HG03575 (cell line): Measurements from ENCODE around the gene STK32B.
"Not testable (repeated sequence)": the region's sequence is repeated elsewhere in the genome, so short reads cannot be mapped to it uniquely, and the experiment has no call there.

Experiments used
- ATAC-seq: cut with Tn5 transposase; IDR thresholded peaks from one replicate; pipeline ENCODE4 v1.9.1; 2021; ENCODE audit not compliant: unreplicated experiment, insufficient number of reproducible peaks, low FRiP score; ENCODE audit errors: extremely low read depth

STK32B gene

GRCh38 chr4:5277079-5277478 lies 225.8 kb downstream of the STK32B start:
- no peak for ATAC-seq

- no peak for ATAC-seq
Observed at GRCh38 chr4:5278213-5278612, 226.9 kb downstream of the STK32B start.

DNA sequence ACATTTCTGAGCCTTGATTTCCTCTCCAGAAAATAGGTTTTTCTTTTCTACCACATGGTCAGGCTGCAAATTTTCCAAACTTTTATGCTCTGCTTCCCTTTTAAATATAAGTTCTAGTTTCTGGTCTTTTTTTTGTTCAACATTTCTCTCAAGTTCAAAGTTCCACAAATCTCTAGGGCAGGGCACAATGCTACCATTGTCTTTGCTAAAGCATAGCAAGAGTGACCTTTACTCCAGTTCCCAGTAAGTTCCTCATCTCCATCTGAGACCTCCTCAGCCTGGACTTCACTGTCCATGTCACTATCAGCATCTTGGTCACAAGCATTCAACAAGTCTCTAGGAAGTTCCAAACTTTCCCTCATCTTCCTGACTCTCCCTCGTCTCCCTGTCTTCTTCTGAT lies 228.8 kb downstream of the STK32B start:
- ATAC-seq, result not testable (repeated sequence)

GRCh38 chr4:5280828-5281227 lies 229.5 kb downstream of the STK32B start:
- ATAC-seq, result no peak

DNA sequence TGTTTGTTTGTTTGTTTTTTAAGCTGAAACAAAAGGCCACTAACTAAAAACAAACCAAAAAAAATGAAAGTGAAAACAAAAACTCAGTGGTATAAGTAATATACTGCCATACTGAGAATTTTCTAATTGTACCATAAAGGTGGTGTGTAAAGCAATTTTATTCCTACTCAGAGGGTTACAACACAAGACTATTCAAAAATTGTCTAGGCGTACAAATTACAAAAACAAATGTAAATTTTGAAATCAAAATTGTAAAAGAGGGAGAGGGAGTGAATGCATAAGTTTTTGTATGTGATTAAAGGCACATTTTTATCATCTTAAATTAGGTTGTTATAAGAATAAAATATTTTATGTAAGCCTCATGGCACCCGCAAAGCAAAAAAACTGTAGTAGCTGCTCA lies 232.6 kb downstream of the STK32B start:
- no peak for ATAC-seq

GRCh38 chr4:5284517-5284916 lies 233.2 kb downstream of the STK32B start:
- ATAC-seq, result no peak

DNA sequence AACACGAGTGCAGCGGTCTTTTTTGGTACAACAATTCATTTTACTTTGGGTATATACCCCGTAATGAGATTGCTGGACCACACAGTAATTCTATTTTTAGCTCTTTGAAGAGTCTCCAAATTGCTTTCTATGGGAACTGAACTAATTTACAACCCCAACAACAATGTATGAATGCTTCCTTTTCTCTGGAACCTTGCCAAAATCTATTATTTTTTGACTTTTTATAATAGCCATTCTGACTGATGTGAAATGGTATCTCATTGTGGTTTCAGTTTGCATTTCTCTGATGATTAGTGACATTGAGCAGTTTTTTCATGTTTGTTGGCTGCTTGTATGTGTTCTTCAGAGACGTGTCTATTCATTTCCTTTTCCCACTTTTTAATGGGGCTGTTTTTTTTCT lies 240.8 kb downstream of the STK32B start:
- ATAC-seq, result no peak

DNA sequence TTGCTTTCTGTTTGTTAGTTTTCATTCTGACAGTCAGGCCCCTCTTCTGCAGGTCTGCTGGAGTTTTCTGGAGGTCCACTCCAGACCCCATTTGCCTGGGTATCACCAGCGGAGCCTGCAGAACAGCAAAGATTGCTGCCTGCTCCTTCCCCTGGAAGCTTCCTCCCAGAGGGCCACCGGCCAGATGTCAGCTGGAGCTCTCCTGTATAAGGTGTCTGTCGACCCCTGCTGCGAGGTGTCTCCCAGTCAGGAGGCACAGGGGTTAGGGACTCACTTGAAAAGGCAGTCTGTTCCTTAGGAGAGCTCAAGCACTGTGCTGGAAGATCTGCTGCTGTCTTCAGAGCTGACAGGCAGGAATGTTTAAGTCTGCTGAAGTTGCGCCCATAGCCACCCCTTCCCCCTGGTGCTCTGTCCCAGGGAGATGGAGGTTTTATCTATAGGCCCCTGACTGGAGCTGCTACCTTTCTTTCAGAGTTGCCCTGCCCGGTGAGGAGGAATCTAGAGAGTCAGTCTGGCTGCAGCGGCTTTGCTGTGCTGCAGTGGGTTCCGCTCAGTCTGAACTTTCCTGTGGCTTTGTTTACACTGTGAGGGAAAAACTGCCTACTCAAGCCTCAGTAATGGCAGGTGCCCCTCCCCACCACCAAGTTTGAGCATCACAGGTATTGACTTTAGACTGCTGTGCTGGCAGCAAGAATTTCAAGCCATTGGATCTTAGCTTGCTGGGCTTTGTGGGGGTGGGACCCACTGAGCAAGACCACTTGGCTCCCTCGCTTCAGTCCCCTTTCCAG lies 246.9 kb downstream of the STK32B start:
- not testable (repeated sequence) for ATAC-seq

DNA sequence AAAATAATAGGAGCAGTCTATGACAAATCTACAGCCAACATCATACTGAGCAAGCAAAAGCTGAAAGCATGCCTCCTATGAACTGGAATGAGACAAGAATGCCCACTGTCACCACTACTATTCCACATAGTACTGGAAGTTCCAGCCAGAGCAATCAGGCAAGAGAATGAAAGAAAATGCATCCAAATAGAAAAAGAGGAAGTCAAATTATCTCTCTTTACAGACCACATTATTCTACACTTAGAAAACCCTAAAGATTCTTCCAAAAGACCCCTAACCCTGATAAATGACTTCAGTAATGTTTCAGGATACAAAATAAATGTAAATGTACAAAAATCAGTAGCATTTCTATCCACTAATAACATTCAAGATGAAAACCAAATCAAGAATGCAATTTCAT lies 249.0 kb downstream of the STK32B start:
- ATAC-seq, result no peak

DNA sequence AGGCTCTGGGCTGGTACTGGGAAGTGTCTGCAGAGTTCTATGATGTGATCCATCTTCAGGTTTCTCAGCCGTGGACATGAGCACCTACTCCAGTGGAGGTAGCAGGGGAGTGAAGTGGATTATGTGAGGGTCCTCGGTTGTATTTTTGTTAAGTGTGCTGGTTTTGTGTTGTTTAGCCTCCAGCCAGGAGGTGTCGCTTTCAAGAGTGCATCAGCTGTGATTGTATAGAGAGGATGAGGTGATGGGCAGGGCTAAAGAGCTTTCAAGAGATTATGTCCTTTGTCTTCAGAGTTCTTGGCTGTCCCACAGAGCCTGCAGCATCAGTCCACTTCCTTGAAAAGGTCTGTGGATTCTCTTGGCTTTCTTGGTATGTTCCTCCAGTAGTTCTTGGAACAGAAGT lies 256.6 kb downstream of the STK32B start:
- ATAC-seq, result no peak

DNA sequence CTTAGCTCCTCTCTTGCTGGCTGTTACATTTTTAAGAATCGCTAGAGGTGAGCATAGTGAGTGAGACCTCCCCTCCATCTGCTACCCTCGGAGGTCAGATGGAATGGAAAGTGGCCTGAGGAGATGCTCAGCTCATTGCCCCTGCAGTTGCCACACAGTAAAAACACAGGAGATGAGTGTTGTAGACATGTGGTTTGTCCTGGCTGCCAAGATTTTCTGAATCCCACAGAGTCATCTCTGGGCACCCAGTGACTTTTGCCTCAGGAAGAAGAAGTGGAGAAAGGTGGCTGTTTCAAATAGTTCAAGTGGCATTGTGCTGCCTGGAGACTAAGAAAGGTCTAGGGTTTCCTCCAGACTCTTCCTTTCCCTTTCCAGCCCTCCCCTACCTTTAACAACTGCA lies 271.0 kb downstream of the STK32B start:
- no peak for ATAC-seq

GRCh38 chr4:5330339-5330989 lies 279.2 kb downstream of the STK32B start:
- no peak for ATAC-seq

DNA sequence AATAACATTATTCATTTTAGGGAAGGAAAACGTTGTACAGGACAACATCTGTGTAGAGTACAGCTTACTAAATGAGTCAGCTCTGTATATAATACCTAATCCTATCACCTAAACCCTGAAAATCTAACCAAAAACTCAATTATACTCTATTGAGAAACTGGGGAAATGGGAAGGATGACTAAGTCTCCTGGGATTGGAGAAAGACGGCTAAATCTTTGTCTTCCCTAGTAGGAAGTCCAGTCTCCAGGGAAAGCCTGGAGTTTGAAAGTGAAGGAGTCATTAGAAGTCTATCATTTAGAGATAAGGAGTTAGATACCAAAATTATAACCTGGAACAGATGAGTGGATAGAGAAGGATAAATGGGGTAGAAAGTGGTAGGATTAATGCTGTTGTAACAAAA lies 286.5 kb downstream of the STK32B start:
- no peak for ATAC-seq

DNA sequence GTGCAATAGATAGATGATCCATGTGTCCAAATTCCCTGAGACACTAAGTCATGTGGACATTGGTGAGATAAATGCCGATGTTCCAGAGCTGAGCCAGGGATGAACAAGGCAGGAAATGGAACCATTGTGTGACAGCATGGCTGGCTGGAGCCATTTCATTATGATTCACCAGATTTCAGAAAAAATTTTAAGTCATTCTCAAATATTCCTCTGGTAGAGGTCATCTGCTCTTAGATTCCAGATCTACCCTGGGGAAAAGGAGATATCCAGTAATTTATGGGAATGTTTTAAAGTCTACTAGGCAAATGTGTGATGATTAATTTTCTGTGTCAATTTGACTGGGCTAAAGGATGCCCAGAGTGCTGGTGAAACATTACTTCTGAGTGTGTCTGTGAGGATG lies 287.3 kb downstream of the STK32B start:
- ATAC-seq, result no peak

DNA sequence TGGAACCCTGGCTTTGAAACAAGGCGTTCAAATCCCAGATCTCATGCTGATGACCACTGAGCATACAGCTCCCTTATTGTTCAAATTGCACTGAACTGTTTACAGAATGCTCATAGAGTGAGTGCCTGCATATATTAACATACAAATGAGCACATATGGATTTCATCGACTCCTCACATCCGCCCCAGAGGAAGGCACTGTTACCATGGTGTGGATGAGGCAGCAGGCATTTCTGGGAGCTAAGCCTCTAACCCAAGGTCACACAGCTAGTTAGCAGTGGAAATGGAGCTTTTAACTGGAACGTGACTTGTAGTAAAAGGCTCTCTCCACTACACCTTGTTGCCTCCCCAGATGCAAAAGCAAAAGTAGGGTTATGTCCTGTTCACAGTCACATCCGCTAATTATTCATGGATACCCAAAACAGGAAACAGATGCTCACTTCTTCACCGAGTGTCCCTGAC lies 289.7 kb downstream of the STK32B start:
- no peak for ATAC-seq

GRCh38 chr4:5341526-5341925 lies 290.2 kb downstream of the STK32B start:
- no peak for ATAC-seq

- no peak for ATAC-seq
Observed at GRCh38 chr4:5355846-5356245, 304.6 kb downstream of the STK32B start.

DNA sequence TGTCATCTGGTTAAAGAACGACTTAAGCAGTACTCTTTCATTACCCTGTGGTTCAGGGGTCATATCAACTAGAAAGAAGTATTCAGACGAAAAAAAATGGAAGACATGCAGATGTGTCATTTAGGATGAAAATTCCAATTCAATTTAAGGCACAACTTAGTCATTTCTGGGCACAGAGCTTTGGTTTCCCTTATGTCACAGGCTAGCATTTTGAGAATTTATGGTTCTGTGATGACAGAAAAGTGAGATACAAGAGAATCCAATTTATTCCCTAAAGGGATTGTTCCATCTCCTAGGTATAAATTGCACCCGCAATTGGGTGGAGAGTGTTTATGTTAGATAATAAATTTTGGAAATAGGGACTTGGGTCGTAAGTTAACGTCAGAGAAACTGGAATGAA lies 306.6 kb downstream of the STK32B start:
- ATAC-seq, result no peak

- ATAC-seq, result no peak
Observed at GRCh38 chr4:5361968-5362367, 310.7 kb downstream of the STK32B start.

GRCh38 chr4:5364406-5364805 lies 313.1 kb downstream of the STK32B start:
- no peak for ATAC-seq
